Measurements from ENCODE around the gene WDR89.

Gene WDR89

DNA sequence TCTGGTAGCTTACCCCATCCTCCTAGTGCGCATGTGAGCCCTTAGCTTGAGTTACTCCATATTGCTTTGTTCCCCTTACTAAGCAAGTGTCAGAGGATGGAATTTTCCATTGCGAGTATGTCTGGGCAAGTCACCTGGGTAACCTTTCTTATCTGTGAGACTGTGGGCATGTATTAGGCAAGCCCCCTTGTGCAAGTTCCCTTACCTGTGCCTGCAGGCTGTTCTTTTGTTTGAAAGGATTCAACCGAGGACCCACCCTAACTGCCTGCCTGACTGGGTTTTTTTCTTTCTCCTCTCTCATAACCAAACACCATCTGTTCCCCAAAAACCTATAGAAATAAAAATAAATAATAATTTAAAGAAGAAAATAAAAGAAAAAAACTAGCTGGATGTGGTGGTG lies 76.2 kb downstream of the WDR89 start:
- no peak overlapping the region for H3K27ac ChIP-seq (ENCODE audit: low read depth, low read length)
- no peak overlapping the region for H3K9ac ChIP-seq (ENCODE audit: low read length)
- no peaks in the 10 kb centered on the region for H3K36me3 ChIP-seq (ENCODE audit: control insufficient read depth, insufficient read depth, low read length)
- H3K27me3 ChIP-seq (ENCODE audit: control insufficient read depth, insufficient read depth, low read length) = no peaks in the 10 kb centered on the region
- H3K4me3 ChIP-seq (ENCODE audit: low read length) = no peak overlapping the region
- H3K4me1 ChIP-seq (ENCODE audit: control insufficient read depth, insufficient read depth, low read length) = no peaks in the 10 kb centered on the region

DNA sequence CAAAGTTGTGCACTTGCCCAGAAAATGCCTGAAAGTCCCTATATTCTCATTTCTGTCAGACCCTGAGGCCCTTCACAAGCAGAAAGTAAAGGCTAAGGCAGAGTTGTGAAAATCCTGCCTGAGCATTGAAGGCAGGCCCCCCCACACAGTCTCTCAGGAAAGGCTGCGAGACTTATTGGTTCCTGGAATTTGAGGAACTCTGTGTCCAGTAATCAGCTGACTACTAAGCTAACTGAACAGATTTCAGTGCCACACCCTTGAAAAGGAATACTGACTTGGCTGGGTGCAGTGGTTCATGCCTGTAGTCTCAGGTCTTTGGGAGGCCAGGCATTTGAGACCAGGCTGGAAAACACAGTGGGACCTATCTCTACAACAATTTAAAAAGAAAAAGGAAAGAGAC lies 77.4 kb downstream of the WDR89 start:
- Histone ChIP-seq H3K4me1 (ENCODE audit: control insufficient read depth, insufficient read depth, low read length) (no peaks in the 10 kb centered on the region), H3K27ac (ENCODE audit: low read depth, low read length) (no peak overlapping the region), H3K27me3 (ENCODE audit: control insufficient read depth, insufficient read depth, low read length) (no peaks in the 10 kb centered on the region), H3K9ac (ENCODE audit: low read length) (no peak overlapping the region), H3K4me3 (ENCODE audit: low read length) (no peak overlapping the region), H3K36me3 (ENCODE audit: control insufficient read depth, insufficient read depth, low read length) (no peaks in the 10 kb centered on the region)

DNA sequence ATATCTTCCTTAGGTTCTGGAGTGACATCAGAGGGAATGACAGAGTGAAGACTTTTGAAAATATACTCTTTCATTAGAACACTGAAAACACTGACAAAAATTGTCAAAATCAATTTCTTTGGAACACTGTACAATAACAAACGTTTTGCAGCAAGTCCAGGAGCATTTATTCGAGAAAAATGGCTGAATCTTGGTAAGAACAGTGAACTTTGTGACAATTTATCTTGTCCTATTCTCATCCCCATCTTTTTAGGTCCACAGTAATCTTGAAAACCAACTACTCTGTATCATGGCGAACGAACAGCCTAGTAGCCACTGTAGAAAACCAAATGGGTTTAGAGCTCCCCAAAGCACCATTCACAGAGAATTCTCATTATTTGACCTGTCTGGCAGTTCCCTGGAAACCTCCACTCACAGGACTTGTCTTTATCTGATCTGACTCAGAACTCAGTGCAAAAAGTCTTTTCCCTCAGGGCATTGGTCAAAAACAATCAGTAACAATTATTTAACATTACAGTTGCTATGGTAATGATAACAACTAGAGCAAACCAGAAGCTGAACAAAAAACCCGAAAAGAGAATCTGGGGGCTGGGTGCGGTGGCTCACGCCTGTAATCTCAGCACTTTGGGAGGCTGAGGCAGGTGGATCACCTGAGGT lies 78.2 kb downstream of the WDR89 start:
- H3K27me3 ChIP-seq (ENCODE audit: control insufficient read depth, insufficient read depth, low read length) = no peaks in the 10 kb centered on the region
- H3K4me1 ChIP-seq (ENCODE audit: control insufficient read depth, insufficient read depth, low read length) = no peaks in the 10 kb centered on the region
- no peaks in the 10 kb centered on the region for H3K36me3 ChIP-seq (ENCODE audit: control insufficient read depth, insufficient read depth, low read length)
- H3K27ac ChIP-seq (ENCODE audit: low read depth, low read length) = no peak overlapping the region
- H3K9ac ChIP-seq (ENCODE audit: low read length) = no peak overlapping the region
- no peak overlapping the region for H3K4me3 ChIP-seq (ENCODE audit: low read length)

DNA sequence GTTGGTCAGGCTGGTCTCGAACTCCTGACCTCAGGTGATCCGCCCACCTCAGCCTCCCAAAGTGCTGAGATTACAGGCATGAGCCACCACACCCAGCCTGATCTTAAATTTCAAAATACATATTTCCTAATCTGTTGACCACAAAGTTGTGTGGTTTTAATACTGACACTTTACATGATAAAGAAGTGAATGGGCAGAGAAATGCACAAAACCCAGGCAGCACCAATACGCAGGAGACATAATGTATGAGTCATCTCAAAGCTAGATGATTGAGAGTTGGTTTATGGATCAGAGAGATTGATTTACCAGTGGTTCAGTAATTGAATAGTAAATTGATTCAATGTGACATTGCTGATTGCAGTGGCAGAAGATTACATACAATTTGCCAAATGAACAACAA lies 79.3 kb downstream of the WDR89 start:
- Histone ChIP-seq H3K4me3 (ENCODE audit: low read length) (no peak overlapping the region), H3K27ac (ENCODE audit: low read depth, low read length) (no peak overlapping the region)

DNA sequence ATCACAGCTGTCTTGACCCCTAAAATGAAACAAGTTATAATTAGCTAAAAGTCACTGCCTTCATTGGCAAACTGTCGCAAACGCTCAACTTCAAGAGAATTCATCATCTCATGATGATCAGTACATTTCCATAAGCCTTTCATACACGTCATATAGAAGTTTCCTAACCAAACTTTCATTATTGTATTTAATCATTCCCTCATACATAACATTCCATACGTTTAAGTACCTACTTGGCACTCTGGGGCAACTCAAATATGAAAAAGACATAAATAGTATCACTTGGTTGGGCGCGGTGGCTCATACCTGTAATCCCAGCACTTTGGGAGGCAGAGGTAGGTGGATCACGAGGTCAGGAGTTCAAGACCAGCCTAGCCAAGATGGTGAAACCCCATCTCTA lies 86.1 kb downstream of the WDR89 start:
- Histone ChIP-seq H3K9ac (ENCODE audit: low read length) (no peak overlapping the region), H3K4me3 (ENCODE audit: low read length) (no peak overlapping the region), H3K4me1 (ENCODE audit: control insufficient read depth, insufficient read depth, low read length) (no peaks in the 10 kb centered on the region), H3K27ac (ENCODE audit: low read depth, low read length) (no peak overlapping the region), H3K27me3 (ENCODE audit: control insufficient read depth, insufficient read depth, low read length) (no peaks in the 10 kb centered on the region), H3K36me3 (ENCODE audit: control insufficient read depth, insufficient read depth, low read length) (no peaks in the 10 kb centered on the region)

More for the DNA sequence above, 79.3 kb downstream of the WDR89 start:
- Histone ChIP-seq H3K36me3 (ENCODE audit: control insufficient read depth, insufficient read depth, low read length) (no peaks in the 10 kb centered on the region), H3K27me3 (ENCODE audit: control insufficient read depth, insufficient read depth, low read length) (no peaks in the 10 kb centered on the region), H3K9ac (ENCODE audit: low read length) (no peak overlapping the region), H3K4me1 (ENCODE audit: control insufficient read depth, insufficient read depth, low read length) (no peaks in the 10 kb centered on the region)

DNA sequence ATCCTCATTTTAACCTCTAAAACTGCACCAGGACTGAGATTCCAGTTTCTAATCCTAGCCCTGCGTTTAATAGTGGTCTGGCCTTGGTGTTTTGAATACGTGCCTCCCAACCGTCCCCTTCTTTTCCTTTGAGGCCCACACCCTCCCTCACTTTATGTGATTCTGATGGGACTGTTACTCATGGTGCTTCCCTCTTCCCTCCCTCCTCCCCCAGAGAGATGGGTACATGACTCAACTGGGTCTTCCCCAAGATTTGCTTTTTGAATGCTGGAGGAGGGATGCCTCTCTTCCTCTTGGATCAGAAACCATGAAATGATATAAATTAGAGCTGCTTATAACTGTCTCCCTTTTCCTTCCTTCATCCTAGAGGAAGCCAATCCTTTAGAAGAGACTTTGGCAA lies 90.3 kb downstream of the WDR89 start:
- Histone ChIP-seq H3K36me3 (ENCODE audit: control insufficient read depth, insufficient read depth, low read length) (no peaks in the 10 kb centered on the region), H3K4me3 (ENCODE audit: low read length) (no peak overlapping the region), H3K27me3 (ENCODE audit: control insufficient read depth, insufficient read depth, low read length) (no peaks in the 10 kb centered on the region), H3K4me1 (ENCODE audit: control insufficient read depth, insufficient read depth, low read length) (no peaks in the 10 kb centered on the region), H3K27ac (ENCODE audit: low read depth, low read length) (no peak overlapping the region), H3K9ac (ENCODE audit: low read length) (no peak overlapping the region)

DNA sequence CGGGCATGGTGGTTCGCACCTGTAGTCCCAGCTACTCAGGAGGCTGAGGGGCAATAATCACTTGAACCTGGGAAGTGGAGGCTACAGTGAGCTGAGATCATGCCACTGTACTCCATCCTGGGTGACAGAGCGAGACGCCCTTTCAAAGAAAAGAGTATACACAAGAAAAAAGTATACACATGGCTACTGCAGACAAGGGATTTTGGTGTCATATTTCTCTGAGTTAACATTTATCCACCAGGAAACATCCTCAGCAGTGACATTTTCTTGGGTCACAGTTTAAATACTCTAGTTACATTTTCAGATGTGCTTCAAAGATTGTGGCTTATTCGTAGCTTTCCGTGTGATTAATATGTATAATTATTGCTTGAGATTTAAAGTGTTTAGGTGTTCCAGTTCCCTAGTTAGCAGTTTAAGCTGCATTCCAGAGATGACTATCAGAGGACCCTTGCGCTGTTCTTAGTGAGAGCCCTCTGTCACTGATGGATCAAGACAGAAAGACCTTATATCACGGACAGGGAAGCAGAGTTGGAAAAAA lies 93.8 kb downstream of the WDR89 start:
- H3K4me3 ChIP-seq (ENCODE audit: low read length) = no peak overlapping the region
- no peak overlapping the region for H3K9ac ChIP-seq (ENCODE audit: low read length)
- H3K27me3 ChIP-seq (ENCODE audit: control insufficient read depth, insufficient read depth, low read length) = no peaks in the 10 kb centered on the region
- H3K4me1 ChIP-seq (ENCODE audit: control insufficient read depth, insufficient read depth, low read length) = no peaks in the 10 kb centered on the region
- H3K36me3 ChIP-seq (ENCODE audit: control insufficient read depth, insufficient read depth, low read length) = no peaks in the 10 kb centered on the region
- no peak overlapping the region for H3K27ac ChIP-seq (ENCODE audit: low read depth, low read length)
